HG03442 (cell line): ENCODE data around the gene BRI3.

ENCODE experiments used
- ATAC-seq: cut with Tn5 transposase; IDR thresholded peaks from one replicate; pipeline ENCODE4 v1.9.1; 2021; ENCODE audit warnings: mild to moderate bottlenecking, moderate library complexity; ENCODE audit not compliant: unreplicated experiment

Gene BRI3

GRCh38 chr7:98251601-98252424 is 29.7 kb upstream of the BRI3 start, which contains the start of gene TECPR1:
Gene TECPR1 (minus strand): TSS chr7:98252232. CDS start chr7:98246146, 6,086 bp downstream.
- peak; percentile 96 for ATAC-seq

GRCh38 chr7:98252425-98253054 is 28.9 kb upstream of the BRI3 start:
- ATAC-seq, result peak; percentile 25

GRCh38 chr7:98254516-98254915 is 27.0 kb upstream of the BRI3 start:
- no peak for ATAC-seq

- ATAC-seq, result no peak
Observed at GRCh38 chr7:98254951-98255610, 26.4 kb upstream of the BRI3 start.

- no peak for ATAC-seq
Observed at GRCh38 chr7:98256431-98256830, 25.1 kb upstream of the BRI3 start.

- no peak for ATAC-seq
Observed at GRCh38 chr7:98257701-98258100, 23.8 kb upstream of the BRI3 start.

- ATAC-seq, result no peak
Observed at GRCh38 chr7:98265841-98266271, 15.6 kb upstream of the BRI3 start.

- no peak for ATAC-seq
Observed at GRCh38 chr7:98266840-98267239, 14.6 kb upstream of the BRI3 start.

GRCh38 chr7:98267303-98267702 is 14.2 kb upstream of the BRI3 start:
- ATAC-seq, result no peak

GRCh38 chr7:98276241-98276761 is 5.2 kb upstream of the BRI3 start:
- ATAC-seq, result no peak

- ATAC-seq, result no peak
Observed at GRCh38 chr7:98278408-98278807, 3.1 kb upstream of the BRI3 start.

- no peak for ATAC-seq
Observed at GRCh38 chr7:98278936-98279335, 2.5 kb upstream of the BRI3 start.

- no peak for ATAC-seq
Observed at GRCh38 chr7:98280296-98280695, 1.2 kb upstream of the BRI3 start.

- peak; percentile 38 for ATAC-seq
Observed at GRCh38 chr7:98281757-98282606, 496 bp downstream of the BRI3 start.

GRCh38 chr7:98282703-98283102 is 1.2 kb downstream of the BRI3 start:
- no peak for ATAC-seq

GRCh38 chr7:98283127-98283886 is 1.8 kb downstream of the BRI3 start:
- ATAC-seq, result no peak

- no peak for ATAC-seq
Observed at GRCh38 chr7:98283887-98284222, 2.4 kb downstream of the BRI3 start.

GRCh38 chr7:98284335-98285036 is 3.0 kb downstream of the BRI3 start:
- ATAC-seq, result no peak
